Measurements from ENCODE around the gene HCFC2. TPM values are rescaled to one million over a fixed set of nuclear protein-coding genes. Genes with fewer than 3 reads are reported as not detected.
A peak's percentile ranks its signal among the peaks of the same experiment; 100 is the strongest.

Gene HCFC2
- total RNA-seq, 1 donor from 2014 or later, result 25.1 TPM

DNA sequence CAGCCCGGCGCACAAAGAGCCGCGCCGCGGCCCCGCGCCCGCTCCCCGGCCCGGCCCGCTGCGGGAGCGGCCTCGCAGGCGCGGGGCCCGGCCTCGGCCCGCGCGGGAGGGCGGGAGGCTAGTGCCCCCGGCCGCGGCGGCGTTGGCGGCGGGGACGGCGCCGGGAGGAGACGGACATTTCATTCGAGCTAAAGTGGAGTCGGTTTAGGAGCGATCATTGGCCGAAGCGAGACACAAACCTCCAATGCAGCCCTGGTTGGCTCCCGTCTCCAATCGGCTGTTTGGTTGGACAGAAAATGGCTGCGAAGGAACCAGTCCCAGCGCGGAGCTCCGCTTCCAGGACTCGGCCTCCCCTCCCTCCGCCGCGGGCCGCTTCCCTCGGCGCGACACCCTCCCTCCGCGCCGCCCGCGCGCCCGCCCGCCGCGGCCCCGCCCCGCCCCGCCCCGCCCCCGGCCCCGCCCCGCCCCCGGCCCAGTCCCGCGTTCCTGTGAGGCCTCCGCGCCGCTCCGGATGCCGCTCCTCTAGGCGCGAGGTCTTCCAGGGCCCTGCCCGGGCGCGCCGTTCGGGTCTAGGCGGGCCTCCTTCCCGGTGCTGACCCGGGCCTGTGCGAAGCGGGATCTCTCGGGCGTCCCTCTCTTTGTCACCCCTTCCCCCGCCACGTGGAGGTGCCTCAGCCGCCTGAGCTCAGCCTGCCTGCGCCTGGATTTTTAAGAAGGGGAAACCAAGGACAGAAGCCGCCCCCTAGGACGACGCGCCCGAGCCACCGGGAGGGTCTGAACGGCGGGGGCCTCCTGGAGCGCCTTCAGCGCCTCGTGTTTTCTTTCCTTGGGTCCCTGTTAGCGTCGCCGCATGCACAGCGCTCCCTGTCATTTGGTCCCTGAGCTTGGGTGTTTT, 73.8 kb downstream of the HCFC2 start, which contains the start of gene NFYB:
Gene NFYB, minus strand, starts transcription at position 309 of the 895 bp plus-strand sequence. CDS start 2,757 bp downstream, outside the sequence.
- Mint-ChIP-seq H3K36me3 (ENCODE audit: unreplicated experiment) (no peaks in the 10 kb centered on the region), H3K4me1 (ENCODE audit: low read depth, unreplicated experiment) (peaks cover 13% of the 10 kb centered on the region), H3K4me3 (ENCODE audit: unreplicated experiment) (peak within 1 kb of the TSS; percentile 86), H3K27me3 (ENCODE audit: unreplicated experiment) (peaks cover 2% of the 10 kb centered on the region), H3K9me3 (ENCODE audit: unreplicated experiment) (peaks cover 1% of the 10 kb centered on the region), H3K27ac (ENCODE audit: unreplicated experiment) (peak within 1 kb of the TSS; percentile 94)
- DNase-seq, result peak; percentile 88
- TF ChIP-seq, protein P1, sequence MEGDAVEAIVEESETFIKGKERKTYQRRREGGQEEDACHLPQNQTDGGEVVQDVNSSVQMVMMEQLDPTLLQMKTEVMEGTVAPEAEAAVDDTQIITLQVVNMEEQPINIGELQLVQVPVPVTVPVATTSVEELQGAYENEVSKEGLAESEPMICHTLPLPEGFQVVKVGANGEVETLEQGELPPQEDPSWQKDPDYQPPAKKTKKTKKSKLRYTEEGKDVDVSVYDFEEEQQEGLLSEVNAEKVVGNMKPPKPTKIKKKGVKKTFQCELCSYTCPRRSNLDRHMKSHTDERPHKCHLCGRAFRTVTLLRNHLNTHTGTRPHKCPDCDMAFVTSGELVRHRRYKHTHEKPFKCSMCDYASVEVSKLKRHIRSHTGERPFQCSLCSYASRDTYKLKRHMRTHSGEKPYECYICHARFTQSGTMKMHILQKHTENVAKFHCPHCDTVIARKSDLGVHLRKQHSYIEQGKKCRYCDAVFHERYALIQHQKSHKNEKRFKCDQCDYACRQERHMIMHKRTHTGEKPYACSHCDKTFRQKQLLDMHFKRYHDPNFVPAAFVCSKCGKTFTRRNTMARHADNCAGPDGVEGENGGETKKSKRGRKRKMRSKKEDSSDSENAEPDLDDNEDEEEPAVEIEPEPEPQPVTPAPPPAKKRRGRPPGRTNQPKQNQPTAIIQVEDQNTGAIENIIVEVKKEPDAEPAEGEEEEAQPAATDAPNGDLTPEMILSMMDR (IDR thresholded peaks at IDR 0.05; ENCODE audit: partially characterized antibody, unreplicated experiment), result no peak

DNA sequence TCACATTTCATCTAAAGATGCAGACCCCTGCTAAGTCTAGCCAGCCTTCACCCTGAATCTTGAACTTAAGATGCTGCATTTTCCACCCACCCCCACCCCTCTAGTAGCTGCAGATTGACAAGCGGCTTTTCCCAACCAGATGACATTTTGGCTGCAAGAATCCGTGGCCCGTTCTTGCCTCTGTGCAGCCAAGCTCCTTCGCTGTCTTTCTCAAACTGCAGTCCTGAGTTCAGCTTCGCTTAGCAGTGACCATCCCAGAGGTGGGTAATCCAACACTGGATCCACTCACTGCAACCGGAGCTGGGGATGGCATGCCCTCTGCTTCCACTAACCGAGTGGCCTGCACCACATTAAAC, 74.4 kb downstream of the HCFC2 start:
- Mint-ChIP-seq H3K4me1 (ENCODE audit: low read depth, unreplicated experiment) (peaks cover 13% of the 10 kb centered on the region), H3K27me3 (ENCODE audit: unreplicated experiment) (peaks cover 2% of the 10 kb centered on the region), H3K36me3 (ENCODE audit: unreplicated experiment) (no peaks in the 10 kb centered on the region), H3K9me3 (ENCODE audit: unreplicated experiment) (peaks cover 1% of the 10 kb centered on the region), H3K27ac (ENCODE audit: unreplicated experiment) (peak overlapping the region; percentile 79), H3K4me3 (ENCODE audit: unreplicated experiment) (peak overlapping the region; percentile 75)
- peak; percentile 20 for DNase-seq
- TF ChIP-seq, protein P1 (IDR thresholded peaks at IDR 0.05; ENCODE audit: partially characterized antibody, unreplicated experiment), result no peak

DNA sequence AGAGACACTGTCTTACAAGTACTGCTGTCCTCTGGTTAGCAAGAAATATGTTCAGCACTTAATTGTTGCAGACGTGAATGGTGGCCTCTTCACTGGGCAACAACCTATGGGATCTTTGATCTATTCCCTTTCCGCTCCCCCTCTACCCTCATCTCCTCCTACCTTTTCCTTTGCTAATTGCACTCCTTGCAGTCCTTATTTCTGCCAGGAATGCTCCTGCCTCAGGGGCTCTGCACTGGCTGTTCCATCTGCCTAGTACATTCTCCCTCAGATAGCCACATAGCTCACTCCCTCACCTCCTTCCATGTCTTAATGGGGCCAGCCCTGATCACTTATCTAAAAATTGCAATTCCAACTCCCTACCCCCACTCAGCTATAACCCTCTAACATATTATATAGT, 78.2 kb downstream of the HCFC2 start:
- peaks cover 2% of the 10 kb centered on the region for H3K27me3 Mint-ChIP-seq (ENCODE audit: unreplicated experiment)
- no peaks in the 10 kb centered on the region for H3K36me3 Mint-ChIP-seq (ENCODE audit: unreplicated experiment)
- TF ChIP-seq, protein P1 (IDR thresholded peaks at IDR 0.05; ENCODE audit: partially characterized antibody, unreplicated experiment), result no peak
- H3K27ac Mint-ChIP-seq (ENCODE audit: unreplicated experiment), result no peak overlapping the region
- peaks cover 5% of the 10 kb centered on the region for H3K4me1 Mint-ChIP-seq (ENCODE audit: low read depth, unreplicated experiment)
- DNase-seq, result no peak
- H3K4me3 Mint-ChIP-seq (ENCODE audit: unreplicated experiment), result no peak overlapping the region
- H3K9me3 Mint-ChIP-seq (ENCODE audit: unreplicated experiment), result peaks cover 1% of the 10 kb centered on the region

DNA sequence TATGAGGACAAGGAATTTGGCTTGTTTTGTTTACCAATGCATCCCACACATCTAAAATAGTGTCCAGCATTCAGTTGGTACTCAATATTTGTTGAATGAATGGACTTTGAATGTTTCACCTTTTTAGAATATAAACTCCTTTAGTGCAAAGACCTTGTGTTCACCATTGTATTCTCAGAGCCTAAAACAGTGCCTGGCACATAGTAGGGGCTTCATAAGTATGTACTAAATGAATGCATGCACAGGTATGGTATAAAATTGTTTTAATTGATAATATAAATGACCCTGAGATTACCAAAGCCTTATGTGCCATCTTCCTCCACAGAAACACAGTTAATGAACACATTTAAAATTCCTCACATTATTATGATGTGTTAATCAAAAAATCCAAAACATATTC, 78.7 kb downstream of the HCFC2 start:
- peaks cover 5% of the 10 kb centered on the region for H3K4me1 Mint-ChIP-seq (ENCODE audit: low read depth, unreplicated experiment)
- TF ChIP-seq, protein P1 (IDR thresholded peaks at IDR 0.05; ENCODE audit: partially characterized antibody, unreplicated experiment), result no peak
- H3K36me3 Mint-ChIP-seq (ENCODE audit: unreplicated experiment), result no peaks in the 10 kb centered on the region
- peaks cover 1% of the 10 kb centered on the region for H3K9me3 Mint-ChIP-seq (ENCODE audit: unreplicated experiment)
- DNase-seq, result no peak
- H3K4me3 Mint-ChIP-seq (ENCODE audit: unreplicated experiment), result no peak overlapping the region
- H3K27me3 Mint-ChIP-seq (ENCODE audit: unreplicated experiment), result peaks cover 2% of the 10 kb centered on the region
- H3K27ac Mint-ChIP-seq (ENCODE audit: unreplicated experiment), result no peak overlapping the region

DNA sequence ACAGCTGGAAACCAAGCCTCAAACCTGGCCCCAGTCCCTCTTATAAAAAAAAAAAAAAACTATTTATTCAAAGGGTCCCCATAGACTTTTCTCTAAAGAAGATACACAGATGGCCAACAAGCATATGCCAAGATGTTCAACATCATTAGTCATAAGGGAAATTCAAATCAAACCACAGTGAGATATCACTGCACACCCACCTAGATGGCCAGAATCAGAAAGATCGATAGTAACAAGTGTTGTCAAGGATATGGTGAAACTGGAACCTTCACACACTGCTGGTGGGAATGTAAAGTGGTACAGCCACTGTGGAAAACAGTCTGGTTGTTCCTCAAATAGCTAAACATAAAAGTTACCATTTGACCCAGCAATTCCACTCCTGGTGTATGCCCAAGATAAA, 79.6 kb downstream of the HCFC2 start:
- no peak overlapping the region for H3K27ac Mint-ChIP-seq (ENCODE audit: unreplicated experiment)
- H3K36me3 Mint-ChIP-seq (ENCODE audit: unreplicated experiment), result no peaks in the 10 kb centered on the region
- peaks cover 1% of the 10 kb centered on the region for H3K9me3 Mint-ChIP-seq (ENCODE audit: unreplicated experiment)
- H3K27me3 Mint-ChIP-seq (ENCODE audit: unreplicated experiment), result no peaks in the 10 kb centered on the region
- TF ChIP-seq, protein P1 (IDR thresholded peaks at IDR 0.05; ENCODE audit: partially characterized antibody, unreplicated experiment), result no peak
- H3K4me1 Mint-ChIP-seq (ENCODE audit: low read depth, unreplicated experiment), result peaks cover 2% of the 10 kb centered on the region
- no peak overlapping the region for H3K4me3 Mint-ChIP-seq (ENCODE audit: unreplicated experiment)
- DNase-seq, result no peak
